Small intestine (tissue), 7 donors: ENCODE data around the gene CNTN5. TPM values are rescaled to one million over a fixed set of nuclear protein-coding genes. Genes with fewer than 3 reads are reported as not detected.

Experiments
- DNase-seq, 2 donors: peaks; one replicate each; pipeline versions ENCODE4 v3.0.0 to v3.0.0-alpha.2; 2013
- FAIRE-seq: peaks from 2 replicates; lab custom pipeline; 2012; peaks lifted over from hg19 to GRCh38; lab: Jason Lieb, UNC
- H3K27ac ChIP-seq, 3 donors: one replicate each; pipeline ENCODE4 v1.5.1; 2013; ENCODE audit warnings: low read length in 2 of 3, mild to moderate bottlenecking in 2 of 3, control low read depth in 1 of 3, inconsistent platforms in 1 of 3, low read depth in 1 of 3, moderate library complexity in 1 of 3
- H3K27me3 ChIP-seq, 3 donors: one replicate each; pipeline ENCODE4 v1.6.1; 2013; ENCODE audit warnings: low read length in 3 of 3, inconsistent platforms in 1 of 3; ENCODE audit not compliant: control insufficient read depth in 3 of 3, insufficient read depth in 3 of 3
- H3K36me3 ChIP-seq, 3 donors: one replicate each; pipeline ENCODE4 v1.6.1; 2013; ENCODE audit warnings: low read length in 3 of 3, inconsistent platforms in 1 of 3, low read depth in 1 of 3, mild to moderate bottlenecking in 1 of 3, moderate library complexity in 1 of 3; ENCODE audit not compliant: control insufficient read depth in 3 of 3, insufficient read depth in 2 of 3
- H3K4me1 ChIP-seq, 3 donors: one replicate each; pipeline ENCODE4 v1.6.1; 2013; ENCODE audit warnings: low read length in 2 of 3, inconsistent platforms in 1 of 3, low read depth in 1 of 3, mild to moderate bottlenecking in 1 of 3, moderate library complexity in 1 of 3; ENCODE audit not compliant: control insufficient read depth in 3 of 3, insufficient read depth in 2 of 3
- H3K4me3 ChIP-seq, 3 donors: one replicate each; pipeline ENCODE4 v1.5.1; 2013; ENCODE audit warnings: low read length in 3 of 3, control low read depth in 1 of 3, inconsistent platforms in 1 of 3, low read depth in 1 of 3, mild to moderate bottlenecking in 1 of 3, moderate library complexity in 1 of 3
- H3K9me3 ChIP-seq, 2 donors: one replicate each; pipeline ENCODE4 v1.6.1; 2013; ENCODE audit warnings: low read depth in 1 of 2, low read length in 1 of 2; ENCODE audit not compliant: control insufficient read depth in 2 of 2, insufficient read depth in 1 of 2
- WGBS, 3 donors: extraction: QIAGEN DNeasy Blood & Tissue Kit; methylation state at CpG; one replicate each; pipeline ENCODE4 v1.1.7; 2013; 5-methylcytosine and 5-hydroxymethylcytosine counted together
- polyA plus RNA-seq, 4 donors: library from polyadenylated mRNA; stranded (reverse) in 3 of 4; unstranded in 1 of 4; fragments of 200-250 nt in 3 of 4; fragments of 120-200 nt in 1 of 4; gene quantifications; one replicate each; pipeline versions ENCODE4 v1.2.1 to v1.2.3, GENCODE V29; 2013
- donor health status: healthy with polysubstance abuse.
- donor health status: control.
- donor health status: control.
- donor health status: Bipolar disorder and iron deficiency.
- donor health status: healthy.

CNTN5 gene
- polyA plus RNA-seq, 4 donors = 0.04 to 0.09 TPM; not detected in 2

- Histone ChIP-seq H3K27ac (no peak overlapping the region), H3K9me3 (no peaks in the 10 kb centered on the region), H3K36me3 (no peaks in the 10 kb centered on the region), H3K27me3 (no peaks in the 10 kb centered on the region), H3K4me1 (no peaks in the 10 kb centered on the region), H3K4me3 (no peak overlapping the region)
- DNase-seq = no peak
- 32 to 43% (median 40%) methylated on average over 1 of the region's 1 CpG for WGBS, 3 donors
- FAIRE-seq = no peak
Observed at GRCh38 chr11:100119176-100119575, 1098.4 kb downstream of the CNTN5 start.

- no peaks in the 10 kb centered on the region for H3K27me3 ChIP-seq
- 91 to 98% (median 93%) methylated on average over 2 of the region's 2 CpGs for WGBS, 3 donors
- no peak for FAIRE-seq
- no peaks in the 10 kb centered on the region for H3K36me3 ChIP-seq
- no peak for DNase-seq
- no peaks in the 10 kb centered on the region for H3K4me1 ChIP-seq
- no peak overlapping the region for H3K4me3 ChIP-seq
- H3K27ac ChIP-seq = no peak overlapping the region
- no peaks in the 10 kb centered on the region for H3K9me3 ChIP-seq
Observed at GRCh38 chr11:100133114-100133513, 1112.4 kb downstream of the CNTN5 start.

- no peak for FAIRE-seq
- 51 to 64% (median 64%) methylated on average over 3 of the region's 3 CpGs for WGBS, 3 donors
Observed at GRCh38 chr11:100141201-100141600, 1120.5 kb downstream of the CNTN5 start.

GRCh38 chr11:100151944-100152343 lies 1131.2 kb downstream of the CNTN5 start:
- FAIRE-seq (no peak), DNase-seq (no peak)
- no peaks in the 10 kb centered on the region for H3K4me1 ChIP-seq
- H3K27ac ChIP-seq = no peak overlapping the region
- H3K27me3 ChIP-seq = no peaks in the 10 kb centered on the region
- H3K9me3 ChIP-seq = no peaks in the 10 kb centered on the region
- WGBS, 3 donors = 48 to 53% (median 52%) methylated on average over 6 of the region's 6 CpGs
- no peaks in the 10 kb centered on the region for H3K36me3 ChIP-seq
- H3K4me3 ChIP-seq = no peak overlapping the region

More at GRCh38 chr11:100141201-100141600, 1120.5 kb downstream of the CNTN5 start:
- no peaks in the 10 kb centered on the region for H3K4me1 ChIP-seq
- H3K4me3 ChIP-seq = no peak overlapping the region
- no peaks in the 10 kb centered on the region for H3K9me3 ChIP-seq
- no peak overlapping the region for H3K27ac ChIP-seq
- H3K27me3 ChIP-seq = no peaks in the 10 kb centered on the region
- no peaks in the 10 kb centered on the region for H3K36me3 ChIP-seq
- DNase-seq = no peak

- Histone ChIP-seq H3K27me3 (no peaks in the 10 kb centered on the region), H3K4me1 (no peaks in the 10 kb centered on the region), H3K36me3 (no peaks in the 10 kb centered on the region), H3K4me3 (no peak overlapping the region), H3K9me3 (no peaks in the 10 kb centered on the region), H3K27ac (no peak overlapping the region)
- FAIRE-seq (no peak), DNase-seq (no peak)
Observed at GRCh38 chr11:100152766-100153165, 1132.0 kb downstream of the CNTN5 start.

GRCh38 chr11:100163471-100163870 lies 1142.7 kb downstream of the CNTN5 start:
- FAIRE-seq = no peak
- no peak for DNase-seq

GRCh38 chr11:100174881-100175280 lies 1154.1 kb downstream of the CNTN5 start:
- H3K9me3 ChIP-seq = no peaks in the 10 kb centered on the region
- H3K27me3 ChIP-seq = no peaks in the 10 kb centered on the region
- no peaks in the 10 kb centered on the region for H3K4me1 ChIP-seq
- no peak for DNase-seq
- H3K36me3 ChIP-seq = no peaks in the 10 kb centered on the region
- WGBS, 3 donors = 43 to 59% (median 46%) methylated on average over 3 of the region's 3 CpGs
- H3K4me3 ChIP-seq = no peak overlapping the region
- FAIRE-seq = no peak
- no peak overlapping the region for H3K27ac ChIP-seq

More at GRCh38 chr11:100163471-100163870, 1142.7 kb downstream of the CNTN5 start:
- H3K27ac ChIP-seq = no peak overlapping the region
- H3K4me3 ChIP-seq = no peak overlapping the region
- H3K27me3 ChIP-seq = no peaks in the 10 kb centered on the region
- H3K36me3 ChIP-seq = no peaks in the 10 kb centered on the region
- H3K4me1 ChIP-seq = no peaks in the 10 kb centered on the region
- H3K9me3 ChIP-seq = no peaks in the 10 kb centered on the region

GRCh38 chr11:100176456-100176855 lies 1155.7 kb downstream of the CNTN5 start:
- Histone ChIP-seq H3K36me3 (no peaks in the 10 kb centered on the region), H3K27ac (no peak overlapping the region), H3K9me3 (no peaks in the 10 kb centered on the region), H3K4me3 (no peak overlapping the region), H3K27me3 (no peaks in the 10 kb centered on the region), H3K4me1 (no peaks in the 10 kb centered on the region)
- DNase-seq = no peak
- no peak for FAIRE-seq

GRCh38 chr11:100177651-100178050 lies 1156.9 kb downstream of the CNTN5 start:
- DNase-seq (no peak), FAIRE-seq (no peak)

More at GRCh38 chr11:100177651-100178050, 1156.9 kb downstream of the CNTN5 start:
- H3K27ac ChIP-seq = no peak overlapping the region
- 76 to 87% (median 80%) methylated on average over 5 of the region's 5 CpGs for WGBS, 3 donors
- H3K4me1 ChIP-seq = no peaks in the 10 kb centered on the region
- H3K36me3 ChIP-seq = no peaks in the 10 kb centered on the region
- no peak overlapping the region for H3K4me3 ChIP-seq
- no peaks in the 10 kb centered on the region for H3K27me3 ChIP-seq
- no peaks in the 10 kb centered on the region for H3K9me3 ChIP-seq
